Nephron (organoid): Measurements from ENCODE around the gene GAB1.
A peak's percentile ranks its signal among the peaks of the same experiment; 100 is the strongest.

ENCODE experiments used
- H3K27ac Mint-ChIP-seq, 3 experiments: 2 replicates each; pipeline ENCODE4 v1.8.0; 2020; ENCODE audit warnings: mixed read lengths in 3 of 3, mild to moderate bottlenecking in 2 of 3, moderate library complexity in 1 of 3
- H3K27me3 Mint-ChIP-seq: 2 replicates; pipeline ENCODE4 v1.8.0; 2021; ENCODE audit warnings: low read depth, mild to moderate bottlenecking, moderate library complexity, mixed read lengths
- H3K36me3 Mint-ChIP-seq: 2 replicates; pipeline ENCODE4 v1.8.0; 2020; ENCODE audit warnings: low read depth, mixed read lengths
- H3K4me1 Mint-ChIP-seq: 2 replicates; pipeline ENCODE4 v1.8.0; 2020; ENCODE audit warnings: mixed read lengths
- H3K4me3 Mint-ChIP-seq, 3 experiments: 2 replicates each; pipeline ENCODE4 v1.8.0; 2020; ENCODE audit warnings: mild to moderate bottlenecking in 3 of 3, mixed read lengths in 3 of 3, moderate library complexity in 2 of 3
- H3K9me3 Mint-ChIP-seq: 2 replicates; pipeline ENCODE4 v1.8.0; 2020; ENCODE audit warnings: mixed read lengths
- TF ChIP-seq, protein P1 (sequence below), 3 experiments: fragments of 200-600 bp; sonication (generic); IDR thresholded peaks; one replicate each; pipeline ENCODE4 v1.5.0; 2021; ENCODE audit warnings: antibody characterized with exemption in 3 of 3; ENCODE audit not compliant: unreplicated experiment in 3 of 3

The GAB1 gene

DNA sequence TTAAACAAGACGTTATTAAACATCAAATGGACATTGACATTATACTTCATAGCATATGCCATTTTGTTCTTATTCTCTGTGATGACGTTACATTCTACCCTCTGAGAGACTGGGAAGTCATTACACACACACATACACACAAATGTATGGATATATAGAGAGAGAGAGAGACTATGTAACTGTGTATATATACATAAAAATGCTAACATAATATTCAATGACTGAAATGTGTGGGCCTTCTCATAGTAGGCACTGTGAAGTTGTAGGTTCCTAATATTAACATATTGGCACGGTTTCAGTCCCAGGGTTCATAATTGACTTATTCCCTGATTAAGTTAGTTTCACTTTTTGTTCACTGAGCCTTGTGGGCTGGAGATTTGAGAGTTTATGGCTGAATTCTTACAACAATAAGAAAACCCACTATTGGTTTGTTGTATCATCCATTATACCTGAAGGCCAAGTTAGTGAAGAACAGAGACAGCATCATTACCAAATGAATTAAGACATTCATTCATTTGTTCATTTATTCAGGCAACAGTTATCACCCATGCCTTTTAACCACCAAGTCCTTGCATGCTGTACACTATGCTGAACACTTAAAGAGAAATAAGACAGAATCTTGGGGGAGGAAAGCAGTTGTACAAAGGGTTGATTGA lies 68.5 kb downstream of the GAB1 start:
- Mint-ChIP-seq H3K4me1 (peaks cover 41% of the 10 kb centered on the region), H3K4me3 (no peak overlapping the region), H3K36me3 (peaks cover 4% of the 10 kb centered on the region), H3K9me3 (no peaks in the 10 kb centered on the region), H3K27me3 (no peaks in the 10 kb centered on the region), H3K27ac (peak overlapping the region in 1 of 3 experiments; percentile 36)
- TF ChIP-seq, protein P1, sequence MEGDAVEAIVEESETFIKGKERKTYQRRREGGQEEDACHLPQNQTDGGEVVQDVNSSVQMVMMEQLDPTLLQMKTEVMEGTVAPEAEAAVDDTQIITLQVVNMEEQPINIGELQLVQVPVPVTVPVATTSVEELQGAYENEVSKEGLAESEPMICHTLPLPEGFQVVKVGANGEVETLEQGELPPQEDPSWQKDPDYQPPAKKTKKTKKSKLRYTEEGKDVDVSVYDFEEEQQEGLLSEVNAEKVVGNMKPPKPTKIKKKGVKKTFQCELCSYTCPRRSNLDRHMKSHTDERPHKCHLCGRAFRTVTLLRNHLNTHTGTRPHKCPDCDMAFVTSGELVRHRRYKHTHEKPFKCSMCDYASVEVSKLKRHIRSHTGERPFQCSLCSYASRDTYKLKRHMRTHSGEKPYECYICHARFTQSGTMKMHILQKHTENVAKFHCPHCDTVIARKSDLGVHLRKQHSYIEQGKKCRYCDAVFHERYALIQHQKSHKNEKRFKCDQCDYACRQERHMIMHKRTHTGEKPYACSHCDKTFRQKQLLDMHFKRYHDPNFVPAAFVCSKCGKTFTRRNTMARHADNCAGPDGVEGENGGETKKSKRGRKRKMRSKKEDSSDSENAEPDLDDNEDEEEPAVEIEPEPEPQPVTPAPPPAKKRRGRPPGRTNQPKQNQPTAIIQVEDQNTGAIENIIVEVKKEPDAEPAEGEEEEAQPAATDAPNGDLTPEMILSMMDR (IDR thresholded peaks at IDR 0.05; ENCODE audit: unreplicated experiment in 3 of 3): no peak

DNA sequence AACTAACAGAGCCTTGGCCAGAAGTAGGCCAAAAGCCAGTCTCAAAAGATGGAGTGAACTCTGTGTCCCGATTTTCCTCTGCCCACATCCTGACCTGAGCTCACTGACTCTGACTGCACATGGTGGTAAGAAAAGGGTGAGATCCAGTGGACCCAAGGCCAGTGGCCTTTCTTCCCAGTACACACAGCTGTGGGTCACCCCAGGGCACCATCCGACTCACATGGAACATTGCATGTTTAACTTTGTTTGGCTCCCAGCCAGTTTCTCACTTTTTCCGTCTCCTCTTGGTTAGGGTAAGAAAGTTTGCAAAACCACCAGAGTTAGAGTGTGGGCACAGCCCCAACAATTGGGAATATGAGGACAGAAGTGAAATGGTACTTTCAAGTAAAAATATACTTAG lies 69.8 kb downstream of the GAB1 start:
- TF ChIP-seq, protein P1 (IDR thresholded peaks at IDR 0.05; ENCODE audit: unreplicated experiment in 3 of 3): no peak
- Mint-ChIP-seq H3K4me1 (peaks cover 52% of the 10 kb centered on the region), H3K4me3 (no peak overlapping the region), H3K36me3 (peaks cover 4% of the 10 kb centered on the region), H3K9me3 (no peaks in the 10 kb centered on the region), H3K27me3 (no peaks in the 10 kb centered on the region), H3K27ac (peak overlapping the region in 1 of 3 experiments; percentile 32)

DNA sequence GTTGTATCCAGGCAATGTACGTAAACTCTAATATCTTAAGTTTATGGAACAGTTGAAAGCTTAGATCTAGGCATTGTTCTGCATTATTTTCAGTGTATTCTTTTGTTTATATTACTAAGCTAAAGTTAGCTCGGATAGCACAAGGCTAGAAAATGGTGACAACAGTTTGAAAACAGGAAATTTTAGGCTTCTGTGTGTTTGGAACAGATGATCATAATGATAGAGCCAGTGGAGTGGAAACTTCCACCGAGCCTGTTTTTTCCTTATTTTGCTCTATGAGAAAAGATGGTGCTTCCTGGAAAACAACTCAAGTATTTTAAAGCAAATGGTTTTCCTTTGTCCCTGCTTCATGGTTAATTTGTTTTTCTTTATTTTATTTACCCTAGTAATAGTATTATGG lies 70.8 kb downstream of the GAB1 start:
- no peaks in the 10 kb centered on the region for H3K27me3 Mint-ChIP-seq
- peaks cover 53% of the 10 kb centered on the region for H3K4me1 Mint-ChIP-seq
- TF ChIP-seq, protein P1 (IDR thresholded peaks at IDR 0.05; ENCODE audit: unreplicated experiment in 3 of 3): no peak
- H3K4me3 Mint-ChIP-seq: no peak overlapping the region
- H3K36me3 Mint-ChIP-seq: peaks cover 4% of the 10 kb centered on the region
- H3K9me3 Mint-ChIP-seq: no peaks in the 10 kb centered on the region
- peak overlapping the region; percentile 67 to 86 (median 76) for H3K27ac Mint-ChIP-seq

DNA sequence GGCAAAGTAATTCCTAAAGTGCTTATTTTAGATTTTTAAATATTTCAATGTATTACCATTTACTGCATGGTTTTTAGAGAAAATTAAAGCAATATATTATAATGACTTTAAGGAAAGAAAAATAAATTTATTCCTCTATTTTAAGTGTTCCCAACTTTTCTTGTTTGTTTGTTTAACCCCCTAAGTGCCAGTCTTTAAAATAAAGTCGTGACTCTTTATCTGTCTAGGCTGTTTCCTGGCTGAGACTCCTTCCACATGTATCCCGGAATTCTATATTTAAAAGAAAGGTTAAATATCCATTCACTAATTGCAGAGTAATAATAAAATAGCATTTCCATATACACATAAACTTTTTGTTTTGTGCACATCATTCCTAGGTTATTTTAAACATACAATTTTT lies 71.2 kb downstream of the GAB1 start:
- Mint-ChIP-seq H3K27me3 (no peaks in the 10 kb centered on the region), H3K4me1 (peaks cover 49% of the 10 kb centered on the region), H3K4me3 (no peak overlapping the region), H3K9me3 (no peaks in the 10 kb centered on the region), H3K27ac (peak overlapping the region in 1 of 3 experiments; percentile 67), H3K36me3 (peaks cover 4% of the 10 kb centered on the region)
- TF ChIP-seq, protein P1 (IDR thresholded peaks at IDR 0.05; ENCODE audit: unreplicated experiment in 3 of 3): no peak

DNA sequence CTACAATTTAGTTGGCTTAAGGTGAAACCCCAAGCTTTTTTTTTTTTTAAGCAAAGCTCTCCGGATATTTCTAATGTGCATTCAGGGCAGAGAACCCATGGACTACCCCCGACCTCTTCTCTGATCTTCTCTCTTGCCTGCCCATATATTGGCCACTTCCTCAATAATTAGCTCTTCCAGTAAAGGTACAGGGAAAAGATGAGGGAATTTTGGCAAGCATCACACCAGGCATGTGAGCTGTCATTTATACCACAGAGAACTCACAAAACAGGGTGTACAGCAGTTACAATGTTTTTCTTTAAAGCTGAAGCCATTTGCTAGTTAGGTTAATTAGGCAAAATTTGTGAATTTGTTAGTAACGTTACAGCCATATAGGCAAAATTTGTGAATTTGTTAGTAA lies 73.3 kb downstream of the GAB1 start:
- Mint-ChIP-seq H3K4me3 (no peak overlapping the region), H3K27me3 (no peaks in the 10 kb centered on the region), H3K27ac (no peak overlapping the region), H3K4me1 (peaks cover 38% of the 10 kb centered on the region), H3K9me3 (no peaks in the 10 kb centered on the region), H3K36me3 (peaks cover 7% of the 10 kb centered on the region)
- TF ChIP-seq, protein P1 (IDR thresholded peaks at IDR 0.05; ENCODE audit: unreplicated experiment in 3 of 3): no peak
